HG03175 (cell line): ENCODE results near the gene NRIP1.

ENCODE experiments used
- ATAC-seq: cut with Tn5 transposase; IDR thresholded peaks from one replicate; pipeline ENCODE4 v1.9.1; 2021; ENCODE audit warnings: mild to moderate bottlenecking, moderate library complexity; ENCODE audit not compliant: unreplicated experiment

Gene NRIP1, protein sequence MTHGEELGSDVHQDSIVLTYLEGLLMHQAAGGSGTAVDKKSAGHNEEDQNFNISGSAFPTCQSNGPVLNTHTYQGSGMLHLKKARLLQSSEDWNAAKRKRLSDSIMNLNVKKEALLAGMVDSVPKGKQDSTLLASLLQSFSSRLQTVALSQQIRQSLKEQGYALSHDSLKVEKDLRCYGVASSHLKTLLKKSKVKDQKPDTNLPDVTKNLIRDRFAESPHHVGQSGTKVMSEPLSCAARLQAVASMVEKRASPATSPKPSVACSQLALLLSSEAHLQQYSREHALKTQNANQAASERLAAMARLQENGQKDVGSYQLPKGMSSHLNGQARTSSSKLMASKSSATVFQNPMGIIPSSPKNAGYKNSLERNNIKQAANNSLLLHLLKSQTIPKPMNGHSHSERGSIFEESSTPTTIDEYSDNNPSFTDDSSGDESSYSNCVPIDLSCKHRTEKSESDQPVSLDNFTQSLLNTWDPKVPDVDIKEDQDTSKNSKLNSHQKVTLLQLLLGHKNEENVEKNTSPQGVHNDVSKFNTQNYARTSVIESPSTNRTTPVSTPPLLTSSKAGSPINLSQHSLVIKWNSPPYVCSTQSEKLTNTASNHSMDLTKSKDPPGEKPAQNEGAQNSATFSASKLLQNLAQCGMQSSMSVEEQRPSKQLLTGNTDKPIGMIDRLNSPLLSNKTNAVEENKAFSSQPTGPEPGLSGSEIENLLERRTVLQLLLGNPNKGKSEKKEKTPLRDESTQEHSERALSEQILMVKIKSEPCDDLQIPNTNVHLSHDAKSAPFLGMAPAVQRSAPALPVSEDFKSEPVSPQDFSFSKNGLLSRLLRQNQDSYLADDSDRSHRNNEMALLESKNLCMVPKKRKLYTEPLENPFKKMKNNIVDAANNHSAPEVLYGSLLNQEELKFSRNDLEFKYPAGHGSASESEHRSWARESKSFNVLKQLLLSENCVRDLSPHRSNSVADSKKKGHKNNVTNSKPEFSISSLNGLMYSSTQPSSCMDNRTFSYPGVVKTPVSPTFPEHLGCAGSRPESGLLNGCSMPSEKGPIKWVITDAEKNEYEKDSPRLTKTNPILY (N-terminal part only)

GRCh38 chr21:15064576-15065391 is at the start of gene NRIP1:
NRIP1 (minus strand) TSS chr21:15065000; CDS start chr21:14968192, 96,808 bp downstream.
- peak; percentile 83 for ATAC-seq

DNA sequence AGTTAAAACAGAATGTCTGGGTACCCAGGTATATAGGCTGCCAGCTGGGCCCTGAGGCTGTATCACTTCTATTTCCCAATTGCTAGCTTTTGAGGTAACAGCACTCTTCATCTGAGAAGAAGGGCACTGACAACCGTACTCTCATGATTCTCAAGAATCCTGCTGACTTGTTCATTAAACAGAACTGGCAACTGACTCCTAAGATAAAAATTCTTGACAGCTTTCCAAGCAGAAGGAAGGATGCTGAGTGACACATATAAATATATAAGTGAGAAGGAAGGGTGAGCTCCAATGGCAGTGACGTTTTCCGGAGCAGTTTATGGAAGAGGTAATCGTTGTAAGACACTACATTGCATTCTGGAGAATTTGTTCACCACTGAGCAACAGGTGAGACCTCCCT is 48.1 kb upstream of the NRIP1 start:
- ATAC-seq: no peak

GRCh38 chr21:15108801-15109200 is 44.0 kb upstream of the NRIP1 start:
- no peak for ATAC-seq

DNA sequence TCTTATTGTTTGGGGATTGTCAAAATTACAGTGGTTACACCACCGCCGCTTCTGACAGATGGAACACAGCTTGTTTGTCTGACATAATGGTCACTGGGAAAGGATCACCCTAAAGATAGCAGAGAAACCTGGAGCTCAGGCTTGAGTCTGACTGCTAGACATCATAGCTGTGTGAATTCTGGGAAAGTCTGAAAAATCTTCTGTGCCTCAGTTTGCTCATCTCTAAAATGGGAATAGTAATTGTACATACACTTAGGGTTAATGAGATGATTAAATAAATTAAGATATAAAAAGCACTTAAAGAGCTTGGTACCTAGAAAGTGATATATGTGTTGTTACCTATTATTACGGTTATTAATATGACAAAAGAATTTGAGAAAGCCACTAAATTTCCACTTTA is 39.7 kb upstream of the NRIP1 start:
- ATAC-seq: no peak

- no peak for ATAC-seq
These were observed 34.1 kb upstream of the NRIP1 start for GRCh38 chr21:15098908-15099307.

- ATAC-seq: no peak
These were observed 33.4 kb upstream of the NRIP1 start for GRCh38 chr21:15098181-15098580.

DNA sequence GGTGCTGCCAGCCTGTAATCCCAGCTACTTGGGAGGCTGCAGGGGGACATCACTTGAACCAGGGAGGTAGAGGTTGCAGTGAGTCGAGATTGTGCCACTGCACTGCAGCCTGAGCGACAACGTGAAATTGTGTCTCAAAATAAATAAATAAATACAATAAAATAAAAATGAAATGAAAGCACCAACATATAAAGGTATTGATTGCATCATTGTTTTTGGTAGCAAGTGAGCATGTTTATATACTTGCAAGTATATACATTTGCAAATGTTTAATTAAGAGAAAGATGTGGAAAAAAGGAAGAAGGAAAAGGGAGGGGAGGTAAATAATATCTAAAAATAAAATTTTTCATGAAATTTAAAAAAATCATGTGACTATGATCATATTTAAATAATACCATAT is 32.8 kb upstream of the NRIP1 start:
- no peak for ATAC-seq

GRCh38 chr21:15096146-15096545 is 31.3 kb upstream of the NRIP1 start:
- ATAC-seq: no peak

GRCh38 chr21:15095326-15095725 is 30.5 kb upstream of the NRIP1 start:
- no peak for ATAC-seq

DNA sequence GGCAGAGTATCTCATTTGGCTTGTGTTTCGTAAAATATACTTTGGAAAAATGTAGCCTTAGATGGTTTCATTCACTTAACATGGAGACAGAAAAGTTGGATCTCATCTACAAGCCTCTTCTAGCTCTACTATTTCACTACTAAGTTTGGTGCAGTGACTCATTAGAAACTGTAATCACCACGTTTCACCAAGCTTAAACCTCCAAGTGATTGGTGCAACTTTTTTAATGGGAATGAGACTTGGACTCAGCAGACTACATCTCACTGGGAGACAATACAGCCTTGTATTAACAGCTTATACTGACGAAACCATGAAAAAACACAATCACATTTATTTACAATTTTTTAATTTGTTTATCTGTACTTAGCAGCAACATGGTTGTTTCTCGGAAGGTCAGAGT is 29.9 kb upstream of the NRIP1 start:
- no peak for ATAC-seq

DNA sequence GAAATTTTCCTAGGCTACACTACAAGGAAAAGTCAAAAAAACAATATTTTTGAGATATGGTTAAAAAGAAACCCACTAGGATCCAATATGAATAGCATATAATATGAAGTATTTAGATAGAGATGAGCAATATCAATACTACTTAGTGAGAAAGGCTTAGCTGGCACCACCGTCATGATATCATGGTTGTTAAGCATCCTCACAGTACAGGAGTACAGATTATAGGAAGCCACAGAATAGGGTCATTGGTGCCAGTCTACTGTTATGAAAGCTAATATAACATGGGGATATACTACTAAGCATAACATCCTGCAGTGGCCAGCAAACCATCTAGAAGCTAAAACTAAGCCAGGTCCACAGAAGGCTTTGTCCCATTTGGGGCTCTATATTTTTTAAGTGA is 28.4 kb upstream of the NRIP1 start:
- no peak for ATAC-seq

DNA sequence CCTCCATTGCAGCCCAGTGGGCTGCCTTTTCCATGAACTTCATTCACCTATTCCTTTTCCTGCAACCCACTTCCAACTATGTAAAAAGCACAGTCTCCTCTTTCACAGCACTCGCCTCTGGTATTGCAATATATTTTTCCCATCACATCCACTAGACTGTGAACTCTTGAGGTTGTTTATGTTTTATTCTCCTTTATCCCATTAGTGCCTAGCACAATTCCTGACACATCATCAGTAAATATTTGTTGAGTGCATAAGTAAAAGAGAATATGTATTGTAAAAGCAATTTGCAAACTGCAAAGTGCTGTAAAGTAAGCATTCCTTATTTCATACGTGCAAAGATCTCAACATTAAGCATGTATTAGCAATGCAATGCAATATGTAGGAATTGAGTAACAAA is 27.9 kb upstream of the NRIP1 start:
- no peak for ATAC-seq

- ATAC-seq: no peak
These were observed 25.6 kb upstream of the NRIP1 start for GRCh38 chr21:15090390-15090789.

- no peak for ATAC-seq
These were observed 23.7 kb upstream of the NRIP1 start for GRCh38 chr21:15088488-15088887.

- no peak for ATAC-seq
These were observed 19.9 kb upstream of the NRIP1 start for GRCh38 chr21:15084668-15085067.

DNA sequence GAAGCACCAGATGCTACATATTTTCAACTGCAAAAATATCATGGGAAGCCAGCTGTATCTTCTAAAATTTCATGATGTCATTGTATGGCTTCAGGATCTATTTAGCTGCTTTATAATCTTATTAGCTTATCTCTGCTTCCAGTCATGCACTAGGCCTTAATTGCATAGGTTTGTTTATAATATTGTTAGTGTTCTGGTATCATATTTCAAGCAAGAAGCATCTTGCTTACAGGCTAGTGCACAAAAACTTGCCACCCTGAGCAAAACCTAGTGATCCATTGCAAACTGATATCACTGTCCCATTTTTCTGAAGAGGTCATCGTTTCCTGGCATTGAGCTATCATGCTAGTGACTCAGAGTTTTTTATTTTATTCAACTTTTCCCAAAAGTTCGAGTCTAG is 15.7 kb upstream of the NRIP1 start:
- ATAC-seq: no peak

- ATAC-seq: no peak
These were observed 14.5 kb upstream of the NRIP1 start for GRCh38 chr21:15079269-15079668.

GRCh38 chr21:15078180-15078579 is 13.4 kb upstream of the NRIP1 start:
- no peak for ATAC-seq

- ATAC-seq: no peak
These were observed 12.8 kb upstream of the NRIP1 start for GRCh38 chr21:15077529-15078145.

GRCh38 chr21:15076730-15077129 is 11.9 kb upstream of the NRIP1 start:
- no peak for ATAC-seq
